Astrocyte (in vitro differentiated cells and primary cell): ENCODE data around the gene ZFP37.
"Not testable (repeated sequence)": the region's sequence is repeated elsewhere in the genome, so short reads cannot be mapped to it uniquely, and the experiment has no call there.

Experiments
- EZH2 ChIP-seq: IDR thresholded peaks from 2 replicates; pipeline ENCODE4 v1.6.1; 2012; ENCODE audit warnings: mild to moderate bottlenecking, low read length, inconsistent platforms; ENCODE audit not compliant: insufficient read depth
- TF ChIP-seq, protein P1 (sequence below): IDR thresholded peaks from 2 replicates; pipeline ENCODE4 v1.5.1; 2011; ENCODE audit warnings: low read depth, mild to moderate bottlenecking, inconsistent platforms, low read length, moderate library complexity; ENCODE audit not compliant: insufficient read depth

DNA sequence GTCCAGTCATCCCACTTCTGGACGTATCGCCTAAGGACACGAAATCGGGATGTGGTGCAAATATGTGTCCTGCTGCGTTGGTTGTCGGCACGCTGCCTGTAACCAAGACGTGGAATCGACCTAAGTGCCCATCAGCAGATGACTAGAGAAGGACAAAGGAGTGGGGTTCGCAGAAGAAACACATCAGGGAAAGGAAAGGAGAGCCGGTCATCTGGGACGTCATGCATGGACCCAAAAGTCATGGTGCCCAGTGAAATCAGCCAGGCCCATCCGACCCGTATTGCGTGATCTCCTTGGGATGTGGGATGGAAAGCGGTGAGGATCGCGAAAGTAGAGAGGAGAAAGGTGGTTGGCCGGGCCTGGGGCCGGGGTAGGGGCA lies 6.4 kb upstream of the ZFP37 start:
- TF ChIP-seq, protein P1, sequence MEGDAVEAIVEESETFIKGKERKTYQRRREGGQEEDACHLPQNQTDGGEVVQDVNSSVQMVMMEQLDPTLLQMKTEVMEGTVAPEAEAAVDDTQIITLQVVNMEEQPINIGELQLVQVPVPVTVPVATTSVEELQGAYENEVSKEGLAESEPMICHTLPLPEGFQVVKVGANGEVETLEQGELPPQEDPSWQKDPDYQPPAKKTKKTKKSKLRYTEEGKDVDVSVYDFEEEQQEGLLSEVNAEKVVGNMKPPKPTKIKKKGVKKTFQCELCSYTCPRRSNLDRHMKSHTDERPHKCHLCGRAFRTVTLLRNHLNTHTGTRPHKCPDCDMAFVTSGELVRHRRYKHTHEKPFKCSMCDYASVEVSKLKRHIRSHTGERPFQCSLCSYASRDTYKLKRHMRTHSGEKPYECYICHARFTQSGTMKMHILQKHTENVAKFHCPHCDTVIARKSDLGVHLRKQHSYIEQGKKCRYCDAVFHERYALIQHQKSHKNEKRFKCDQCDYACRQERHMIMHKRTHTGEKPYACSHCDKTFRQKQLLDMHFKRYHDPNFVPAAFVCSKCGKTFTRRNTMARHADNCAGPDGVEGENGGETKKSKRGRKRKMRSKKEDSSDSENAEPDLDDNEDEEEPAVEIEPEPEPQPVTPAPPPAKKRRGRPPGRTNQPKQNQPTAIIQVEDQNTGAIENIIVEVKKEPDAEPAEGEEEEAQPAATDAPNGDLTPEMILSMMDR = not testable (repeated sequence)
- not testable (repeated sequence) for TF ChIP-seq EZH2
